Urinary bladder (tissue), 4 donors: ENCODE results near the gene FAM20C. TPM values are rescaled to one million over a fixed set of nuclear protein-coding genes. Genes with fewer than 3 reads are reported as not detected.

Source experiments
- DNase-seq: peaks from one replicate; pipeline ENCODE4 v3.0.0-alpha.2; 2015; ENCODE audit errors: extremely low spot score
- H3K27ac ChIP-seq: one replicate; pipeline ENCODE4 v1.5.1; 2013; ENCODE audit warnings: low read depth, mild to moderate bottlenecking, moderate library complexity
- H3K36me3 ChIP-seq: one replicate; pipeline ENCODE4 v1.6.1; 2013; ENCODE audit warnings: mild to moderate bottlenecking, moderate library complexity; ENCODE audit not compliant: insufficient read depth
- H3K4me1 ChIP-seq: one replicate; pipeline ENCODE4 v1.6.1; 2013; ENCODE audit warnings: mild to moderate bottlenecking, moderate library complexity; ENCODE audit not compliant: insufficient read depth
- H3K4me3 ChIP-seq: one replicate; pipeline ENCODE4 v1.5.1; 2013; ENCODE audit warnings: low read depth, low read length
- WGBS: extraction: QIAGEN DNeasy Blood & Tissue Kit; methylation state at CpG from one replicate; pipeline ENCODE4 v1.1.7; 2013; 5-methylcytosine and 5-hydroxymethylcytosine counted together
- polyA plus RNA-seq: library from polyadenylated mRNA; stranded (reverse); fragments of 200-250 nt; gene quantifications from one replicate; pipeline ENCODE4 v1.2.3, GENCODE V29; 2013
- total RNA-seq: library from RNA; depleted of rRNA; stranded (reverse); fragments of >200 nt; gene quantifications from one replicate; pipeline ENCODE4 v1.2.3, GENCODE V29; 2014
- donor health status: healthy with polysubstance abuse.
- donor health status: healthy.

The FAM20C gene
- total and polyA plus RNA-seq, 2 donors = 13.3 to 86.5 TPM

- Histone ChIP-seq H3K4me3 (no peak overlapping the region), H3K4me1 (no peaks in the 10 kb centered on the region), H3K36me3 (no peaks in the 10 kb centered on the region), H3K27ac (peak overlapping the region; percentile 28)
- DNase-seq = no peak
- WGBS = 88% methylated on average over 21 of the region's 21 CpGs
Observed at GRCh38 chr7:231858-232246, 39.5 kb downstream of the FAM20C start.

- H3K4me3 ChIP-seq = no peak overlapping the region
- DNase-seq = no peak
- peak overlapping the region; percentile 89 for H3K27ac ChIP-seq
- no peaks in the 10 kb centered on the region for H3K4me1 ChIP-seq
- H3K36me3 ChIP-seq = no peaks in the 10 kb centered on the region
- 81% methylated on average over 43 of the region's 43 CpGs for WGBS
Observed at GRCh38 chr7:232410-233248, 40.3 kb downstream of the FAM20C start.

- H3K4me1 ChIP-seq = no peaks in the 10 kb centered on the region
- 68% methylated on average over 27 of the region's 27 CpGs for WGBS
- DNase-seq = no peak
- peak overlapping the region; percentile 89 for H3K27ac ChIP-seq
- H3K36me3 ChIP-seq = no peaks in the 10 kb centered on the region
- no peak overlapping the region for H3K4me3 ChIP-seq
Observed at GRCh38 chr7:233249-234035, 41.1 kb downstream of the FAM20C start.

GRCh38 chr7:234051-234707 lies 41.8 kb downstream of the FAM20C start:
- no peak for DNase-seq
- no peaks in the 10 kb centered on the region for H3K36me3 ChIP-seq
- H3K27ac ChIP-seq = peak overlapping the region; percentile 89
- H3K4me3 ChIP-seq = no peak overlapping the region
- WGBS = 27% methylated on average over 33 of the region's 33 CpGs
- H3K4me1 ChIP-seq = no peaks in the 10 kb centered on the region

- peak overlapping the region; percentile 89 for H3K27ac ChIP-seq
- no peak overlapping the region for H3K4me3 ChIP-seq
- H3K36me3 ChIP-seq = no peaks in the 10 kb centered on the region
- no peak for DNase-seq
- H3K4me1 ChIP-seq = no peaks in the 10 kb centered on the region
- 25% methylated on average over 28 of the region's 28 CpGs for WGBS
Observed at GRCh38 chr7:234708-235553, 42.6 kb downstream of the FAM20C start.

- DNase-seq = no peak
- 60% methylated on average over 34 of the region's 34 CpGs for WGBS
- H3K36me3 ChIP-seq = no peaks in the 10 kb centered on the region
- H3K4me3 ChIP-seq = no peak overlapping the region
- peak overlapping the region; percentile 33 for H3K27ac ChIP-seq
- no peaks in the 10 kb centered on the region for H3K4me1 ChIP-seq
Observed at GRCh38 chr7:235576-236395, 43.4 kb downstream of the FAM20C start.

- no peak for DNase-seq
- Histone ChIP-seq H3K4me3 (no peak overlapping the region), H3K4me1 (no peaks in the 10 kb centered on the region), H3K36me3 (no peaks in the 10 kb centered on the region), H3K27ac (no peak overlapping the region)
- WGBS = 94% methylated on average over 8 of the region's 8 CpGs
Observed at GRCh38 chr7:236967-237366, 44.6 kb downstream of the FAM20C start.

GRCh38 chr7:237385-237784 lies 45.0 kb downstream of the FAM20C start:
- Histone ChIP-seq H3K4me1 (no peaks in the 10 kb centered on the region), H3K36me3 (no peaks in the 10 kb centered on the region), H3K4me3 (no peak overlapping the region), H3K27ac (no peak overlapping the region)
- WGBS = 82% methylated on average over 7 of the region's 7 CpGs
- no peak for DNase-seq

- Histone ChIP-seq H3K4me3 (no peak overlapping the region), H3K4me1 (no peaks in the 10 kb centered on the region), H3K27ac (no peak overlapping the region), H3K36me3 (no peaks in the 10 kb centered on the region)
- no peak for DNase-seq
Observed at GRCh38 chr7:240146-240676, 47.8 kb downstream of the FAM20C start.

GRCh38 chr7:240887-241421 lies 48.6 kb downstream of the FAM20C start:
- no peak overlapping the region for H3K27ac ChIP-seq
- DNase-seq = no peak
- no peak overlapping the region for H3K4me3 ChIP-seq
- H3K36me3 ChIP-seq = peaks cover 2% of the 10 kb centered on the region
- 54% methylated on average over 16 of the region's 16 CpGs for WGBS
- no peaks in the 10 kb centered on the region for H3K4me1 ChIP-seq

GRCh38 chr7:241513-241912 lies 49.1 kb downstream of the FAM20C start:
- no peak overlapping the region for H3K27ac ChIP-seq
- DNase-seq = no peak
- no peaks in the 10 kb centered on the region for H3K4me1 ChIP-seq
- no peak overlapping the region for H3K4me3 ChIP-seq
- WGBS = 95% methylated on average over 13 of the region's 13 CpGs
- peaks cover 2% of the 10 kb centered on the region for H3K36me3 ChIP-seq
